ENCODE data around the gene DCC.

DNA sequence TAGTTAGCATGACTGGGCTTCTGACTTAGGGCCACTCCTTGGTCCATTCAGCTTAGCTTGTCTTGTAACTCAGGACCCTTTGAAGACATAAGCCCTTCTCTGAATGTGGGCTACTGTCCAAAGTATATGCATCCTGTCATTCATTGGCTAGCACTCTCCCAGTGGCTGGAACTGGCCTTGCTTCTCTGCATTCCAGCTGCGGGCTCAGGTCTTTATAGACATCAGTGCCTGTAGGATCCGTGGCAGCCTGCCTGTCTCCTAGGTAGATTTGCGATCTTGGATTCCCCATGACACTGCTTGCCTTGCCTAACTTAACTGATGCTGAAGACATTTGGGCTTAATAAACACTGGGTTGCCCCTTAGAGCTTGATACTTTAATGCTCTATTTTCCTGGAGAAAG is 170.1 kb downstream of the DCC start:
- TF ChIP-seq EZH2phosphoT487 (IDR thresholded peaks at IDR 0.05; ENCODE audit: insufficient read depth, low read depth), result no peak
- TF ChIP-seq EZH2 (IDR thresholded peaks at IDR 0.05; ENCODE audit: insufficient read depth, poor library complexity, severe bottlenecking), result no peak
